ENCODE data around the gene FH.

FH gene

DNA sequence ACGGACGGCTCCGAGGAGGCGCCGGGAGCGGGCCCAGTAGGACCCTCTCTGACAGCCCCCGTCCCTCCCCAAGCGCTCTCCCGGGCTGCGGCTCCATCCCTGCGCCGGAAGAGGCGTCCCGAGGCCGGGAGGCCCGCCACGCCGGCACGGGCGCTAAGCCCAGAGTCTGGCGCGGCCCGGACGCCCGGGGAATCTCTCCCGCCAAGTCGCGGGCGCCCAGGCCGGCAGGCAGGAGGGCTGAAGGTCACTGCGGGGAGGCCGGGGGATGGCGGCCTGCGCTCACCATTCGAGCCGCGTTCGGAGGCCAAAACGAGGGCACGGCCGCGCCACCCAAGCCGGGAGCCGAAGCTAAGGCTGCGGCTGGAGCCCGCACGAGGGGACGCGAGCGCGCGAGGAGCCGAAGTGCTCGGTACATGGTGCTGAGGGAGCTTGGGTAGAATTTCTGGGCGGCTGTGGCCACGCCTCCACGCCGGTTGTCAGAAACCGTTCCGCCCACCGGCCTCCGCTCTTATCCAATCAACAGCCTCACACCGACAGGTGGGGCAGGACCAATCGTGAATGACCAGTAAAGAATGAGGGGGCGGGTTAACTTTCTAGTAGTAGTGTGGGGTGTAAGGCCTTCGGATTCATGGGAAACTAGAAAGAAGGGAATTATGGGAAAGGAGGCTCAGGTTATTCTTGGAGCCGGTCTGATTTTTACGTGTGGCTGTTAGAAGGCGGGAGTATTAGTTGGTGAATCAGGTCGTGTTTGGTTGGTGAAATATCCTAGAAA, at the start of gene FH:
FH (minus strand) TSS at position 448 of the 772 bp plus-strand sequence; CDS start at position 415, 33 bp downstream.
- peak; percentile 98 for TF ChIP-seq POLR2A (IDR thresholded peaks at IDR 0.05; ENCODE audit: low read depth, low read length)
- FAIRE-seq (peak; percentile 96), DNase-seq (ENCODE audit: insufficient read length, low spot score) (peak; percentile 65)

DNA sequence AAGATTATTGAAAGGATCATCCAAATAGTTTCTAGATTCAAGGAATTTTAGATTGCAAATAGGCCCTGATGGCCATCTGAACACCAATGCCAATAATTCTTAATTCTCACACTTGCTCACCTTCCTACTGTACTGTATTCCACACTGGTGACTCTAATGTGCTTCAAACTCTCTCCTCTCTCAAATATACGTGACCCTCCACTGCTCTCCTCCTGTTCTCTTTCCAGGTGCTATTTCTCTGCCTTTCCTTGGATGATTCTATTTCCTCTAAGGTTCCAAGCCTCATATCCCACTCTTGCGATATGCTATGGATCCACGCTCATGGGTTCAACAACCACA, 41.3 kb upstream of the FH start:
- TF ChIP-seq POLR2A (IDR thresholded peaks at IDR 0.05; ENCODE audit: low read depth, low read length), result no peak
- no peak for DNase-seq (ENCODE audit: insufficient read length, low spot score)
- no peak for FAIRE-seq

DNA sequence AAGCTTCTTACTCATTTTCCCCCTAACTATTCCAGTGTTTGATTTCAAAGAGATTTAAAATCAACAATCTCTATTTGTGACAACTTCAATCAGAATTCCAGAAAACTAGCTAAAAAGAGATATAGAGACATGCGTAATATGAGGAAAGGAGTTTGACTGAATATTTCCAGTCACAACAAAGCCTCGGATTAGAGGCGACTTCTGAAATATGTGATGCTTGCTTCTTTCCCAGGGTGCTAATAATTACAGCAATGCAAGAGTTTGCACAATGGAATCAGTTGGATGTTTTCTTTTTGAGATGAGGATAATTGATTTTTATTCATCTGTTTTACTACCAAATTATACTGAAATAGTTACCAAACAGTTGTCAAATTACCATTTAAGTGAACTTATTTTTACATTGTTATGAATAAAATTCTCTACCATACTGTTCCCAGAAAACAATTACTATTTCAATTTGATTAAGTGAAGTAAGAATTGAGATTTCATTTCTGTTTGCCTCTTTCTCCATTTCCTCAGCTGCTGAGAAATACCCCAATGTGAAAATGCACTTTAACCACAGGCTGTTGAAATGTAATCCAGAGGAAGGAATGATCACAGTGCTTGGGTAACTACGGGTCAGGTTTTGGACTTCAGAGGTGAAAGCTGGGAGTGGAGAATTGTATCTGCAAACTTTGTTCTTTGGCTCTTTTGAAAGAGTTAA, 40.7 kb upstream of the FH start:
- DNase-seq (ENCODE audit: insufficient read length, low spot score), result no peak
- FAIRE-seq, result no peak
- TF ChIP-seq POLR2A (IDR thresholded peaks at IDR 0.05; ENCODE audit: low read depth, low read length), result no peak

DNA sequence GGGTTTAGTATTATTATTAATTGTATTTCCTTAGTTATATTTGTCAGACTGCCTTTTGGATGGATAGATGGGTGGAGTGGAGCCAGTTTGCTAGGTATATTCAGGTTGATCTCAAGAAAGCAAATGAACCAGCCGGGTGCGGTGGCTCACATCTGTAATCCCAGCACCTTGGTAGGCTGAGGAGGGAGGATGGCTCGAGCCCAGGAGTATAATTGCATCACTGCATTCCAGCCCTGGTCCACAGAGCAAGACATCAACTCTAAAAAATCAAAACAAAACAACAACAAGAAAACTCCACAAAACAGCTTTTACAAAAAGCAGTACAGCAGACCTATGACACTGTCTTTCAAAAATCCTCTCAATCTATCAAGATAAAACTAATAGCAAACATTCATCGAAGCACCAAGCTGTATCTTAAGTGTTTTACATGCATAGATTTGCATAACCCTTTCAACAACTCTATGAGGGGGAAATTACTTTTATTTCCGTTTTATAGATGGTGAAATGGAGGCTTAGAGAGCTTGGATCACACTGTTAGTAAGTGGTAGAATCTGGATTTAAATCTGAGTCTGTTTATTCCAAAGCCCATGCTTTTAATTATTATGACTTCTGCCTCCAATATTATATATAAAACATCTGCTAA, 38.1 kb upstream of the FH start:
- TF ChIP-seq POLR2A (IDR thresholded peaks at IDR 0.05; ENCODE audit: low read depth, low read length), result no peak
- FAIRE-seq (no peak), DNase-seq (ENCODE audit: insufficient read length, low spot score) (no peak)

DNA sequence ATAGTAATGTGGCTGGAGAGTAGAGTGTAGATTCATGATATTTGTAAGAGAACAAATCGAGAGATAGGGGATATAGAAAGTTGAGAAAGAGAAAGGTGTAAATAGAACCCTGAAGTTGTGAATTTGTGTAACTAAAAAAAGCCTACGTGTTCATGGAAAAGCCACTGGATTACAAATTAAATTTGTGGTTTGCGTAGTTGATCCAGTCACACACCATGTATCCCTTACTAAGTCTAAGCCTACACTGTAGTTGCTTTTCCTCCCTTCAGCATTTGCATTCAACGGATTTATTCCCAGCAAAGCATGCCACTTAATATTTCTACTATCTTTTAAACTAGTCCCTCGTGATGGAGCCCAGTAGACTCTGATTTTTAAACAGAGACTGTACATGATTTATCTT, 37.5 kb upstream of the FH start:
- no peak for FAIRE-seq
- no peak for TF ChIP-seq POLR2A (IDR thresholded peaks at IDR 0.05; ENCODE audit: low read depth, low read length)
- DNase-seq (ENCODE audit: insufficient read length, low spot score), result no peak

DNA sequence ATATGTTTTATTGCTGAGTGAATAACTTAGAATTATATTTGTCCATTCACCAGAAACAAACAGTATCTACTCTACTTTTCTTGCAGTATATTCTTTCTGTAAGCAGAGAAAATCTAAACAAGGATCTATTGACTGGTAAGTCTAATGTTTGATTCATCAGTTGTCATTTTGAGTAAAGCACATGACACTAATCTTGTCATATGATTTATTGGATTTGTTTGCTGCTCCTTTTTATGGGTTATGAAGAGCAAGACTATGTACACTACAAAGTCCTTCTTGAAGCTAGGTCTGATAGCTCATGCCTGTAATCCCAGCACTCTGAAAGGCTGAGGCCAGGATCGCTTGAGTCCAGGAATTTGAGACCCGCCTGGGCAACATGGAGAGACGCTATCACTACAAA, 36.0 kb upstream of the FH start:
- no peak for TF ChIP-seq POLR2A (IDR thresholded peaks at IDR 0.05; ENCODE audit: low read depth, low read length)
- FAIRE-seq, result no peak
- DNase-seq (ENCODE audit: insufficient read length, low spot score), result no peak

DNA sequence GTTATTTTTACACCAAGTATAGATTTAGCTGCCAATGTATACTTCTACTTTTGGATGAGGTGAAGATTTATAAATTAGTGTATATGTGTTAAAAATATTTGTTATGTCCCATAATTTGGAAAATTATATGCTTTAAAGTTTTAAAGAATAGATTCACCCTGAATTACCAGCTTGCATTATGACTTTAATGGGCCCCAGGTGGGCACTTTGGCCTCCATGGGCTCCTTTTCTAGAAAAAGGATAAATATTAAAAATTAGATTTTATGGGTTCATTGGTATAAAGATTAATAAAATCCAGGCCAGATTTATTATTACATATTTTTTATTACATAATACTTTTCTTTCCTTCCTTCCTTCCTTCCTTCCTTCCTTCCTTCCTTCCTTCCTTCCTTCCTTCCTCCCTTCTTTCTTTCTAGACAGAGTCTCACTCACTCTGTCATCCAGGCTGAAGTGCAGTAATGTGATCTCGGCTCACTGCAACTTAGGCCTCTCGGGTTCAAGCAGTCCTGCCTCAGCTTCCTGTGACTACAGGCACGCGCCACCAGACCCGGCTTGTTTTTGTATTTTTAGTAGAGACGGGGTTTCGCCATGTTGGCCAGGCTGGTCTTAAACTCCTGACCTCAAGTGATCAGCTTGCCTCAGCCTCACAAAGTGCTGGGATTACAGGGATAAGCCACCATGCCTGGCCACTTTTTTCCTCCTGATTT, 34.5 kb upstream of the FH start:
- no peak for TF ChIP-seq POLR2A (IDR thresholded peaks at IDR 0.05; ENCODE audit: low read depth, low read length)
- no peak for DNase-seq (ENCODE audit: insufficient read length, low spot score)
- FAIRE-seq, result no peak

DNA sequence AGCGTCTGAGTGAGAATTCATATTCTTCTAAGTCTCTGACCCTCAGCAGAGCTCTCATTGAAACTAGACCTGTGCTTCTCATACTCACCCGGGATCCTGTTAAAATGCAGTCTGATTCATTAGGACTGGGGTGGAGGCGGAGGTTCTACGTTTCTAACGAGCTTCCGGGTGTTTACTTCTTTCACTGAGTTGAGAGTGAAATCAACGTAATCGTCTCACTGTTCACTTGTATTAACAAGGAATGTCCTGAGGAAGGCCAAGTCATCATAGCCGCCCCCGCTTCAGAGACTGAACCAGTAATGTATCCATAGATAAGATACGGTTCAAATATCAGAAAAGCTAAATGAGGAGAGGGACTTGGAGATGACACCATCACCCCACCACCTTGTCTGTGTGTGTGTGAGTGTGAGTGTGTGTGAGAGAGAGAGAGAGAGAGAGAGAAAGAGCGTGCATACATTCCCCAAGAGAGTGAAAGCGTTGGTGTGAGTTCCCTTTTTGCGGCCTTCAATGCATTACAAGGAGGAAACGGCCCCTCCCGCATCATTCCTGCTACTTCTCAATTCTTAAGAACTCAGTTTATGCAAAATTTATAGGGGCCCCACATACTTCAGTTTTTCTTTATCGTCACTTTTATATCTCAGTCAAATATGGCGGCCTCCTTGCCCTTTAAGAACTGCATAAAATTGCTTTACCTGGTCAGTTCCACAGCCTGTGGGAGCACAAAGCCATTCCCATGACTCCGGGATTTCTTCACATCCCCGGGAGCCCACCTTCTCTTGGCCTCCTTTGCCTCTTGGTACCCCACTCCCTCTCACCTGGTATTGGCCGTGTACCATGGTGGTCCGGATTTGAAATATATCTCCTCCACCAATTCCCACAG, 32.4 kb upstream of the FH start:
- no peak for FAIRE-seq
- TF ChIP-seq POLR2A (IDR thresholded peaks at IDR 0.05; ENCODE audit: low read depth, low read length), result no peak
- no peak for DNase-seq (ENCODE audit: insufficient read length, low spot score)

DNA sequence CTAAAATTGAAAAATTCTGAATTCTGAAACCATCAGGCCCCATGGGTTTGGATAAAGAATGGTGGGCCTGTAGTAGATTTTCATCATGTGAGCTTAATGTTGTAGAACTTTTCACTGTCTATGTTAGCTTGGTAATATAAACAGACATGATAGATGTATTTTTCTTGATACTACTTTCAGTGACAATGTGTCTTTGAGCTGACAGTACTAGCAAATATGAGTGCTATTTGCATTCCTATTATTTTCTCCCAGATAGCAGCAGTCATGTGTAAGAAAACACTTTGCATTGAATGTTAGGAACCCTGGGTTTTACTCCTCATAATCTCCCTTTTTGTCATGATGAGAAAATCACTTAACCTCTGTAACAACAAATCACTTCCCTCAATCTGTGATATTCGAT, 30.8 kb upstream of the FH start:
- no peak for TF ChIP-seq POLR2A (IDR thresholded peaks at IDR 0.05; ENCODE audit: low read depth, low read length)
- FAIRE-seq, result no peak
- no peak for DNase-seq (ENCODE audit: insufficient read length, low spot score)

DNA sequence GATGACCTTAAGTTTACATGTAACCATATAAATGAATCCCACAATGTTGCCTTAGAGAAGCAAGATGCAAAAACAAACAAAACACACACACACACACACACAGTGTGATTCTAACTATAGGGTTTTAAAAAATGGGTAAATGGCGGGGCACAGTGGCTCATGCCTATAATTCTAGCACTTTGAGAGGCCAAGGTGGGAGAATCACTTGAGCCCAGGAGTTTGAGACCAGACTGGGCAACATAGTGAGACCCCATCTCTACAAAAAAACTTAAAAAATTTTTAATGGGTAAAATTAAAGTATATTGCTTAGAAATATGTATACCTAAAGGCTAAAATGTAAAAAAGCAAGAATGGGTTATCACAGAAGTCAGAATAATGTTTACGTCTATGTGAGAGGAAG, 28.5 kb upstream of the FH start:
- no peak for FAIRE-seq
- DNase-seq (ENCODE audit: insufficient read length, low spot score), result no peak
- TF ChIP-seq POLR2A (IDR thresholded peaks at IDR 0.05; ENCODE audit: low read depth, low read length), result no peak

DNA sequence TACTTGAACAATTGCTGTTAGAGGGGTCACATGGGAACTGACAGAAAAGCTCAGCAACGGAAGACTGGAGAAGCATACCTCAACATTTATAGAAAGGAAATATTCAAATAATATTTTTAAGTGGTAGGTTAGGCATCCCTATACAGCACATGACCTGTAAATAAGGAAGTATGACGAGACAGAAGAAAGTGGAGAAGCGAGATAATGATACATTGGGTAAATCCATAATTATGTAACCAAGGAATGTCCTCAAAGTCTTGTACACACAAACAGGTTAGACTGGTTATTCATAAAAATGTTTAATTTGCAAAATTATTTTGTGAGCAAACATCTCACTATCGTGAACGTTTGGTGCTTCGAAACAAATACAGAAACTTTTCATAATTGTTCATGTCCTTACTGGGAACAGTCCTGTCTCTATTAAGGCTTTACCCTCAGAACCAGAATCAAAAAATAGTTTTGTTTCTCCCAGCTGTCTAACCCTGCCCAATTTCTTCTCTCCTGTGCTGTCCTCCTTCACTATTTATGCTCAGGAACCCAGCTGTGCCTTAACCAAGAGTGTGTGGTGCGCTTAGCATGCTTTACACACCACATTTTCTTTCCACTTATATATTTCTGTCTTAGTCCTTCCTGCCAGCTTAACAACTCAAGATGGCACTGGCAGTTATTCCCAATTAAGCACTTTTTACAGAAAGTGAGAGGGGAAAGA, 22.8 kb upstream of the FH start:
- TF ChIP-seq POLR2A (IDR thresholded peaks at IDR 0.05; ENCODE audit: low read depth, low read length), result no peak
- FAIRE-seq (no peak), DNase-seq (ENCODE audit: insufficient read length, low spot score) (no peak)

DNA sequence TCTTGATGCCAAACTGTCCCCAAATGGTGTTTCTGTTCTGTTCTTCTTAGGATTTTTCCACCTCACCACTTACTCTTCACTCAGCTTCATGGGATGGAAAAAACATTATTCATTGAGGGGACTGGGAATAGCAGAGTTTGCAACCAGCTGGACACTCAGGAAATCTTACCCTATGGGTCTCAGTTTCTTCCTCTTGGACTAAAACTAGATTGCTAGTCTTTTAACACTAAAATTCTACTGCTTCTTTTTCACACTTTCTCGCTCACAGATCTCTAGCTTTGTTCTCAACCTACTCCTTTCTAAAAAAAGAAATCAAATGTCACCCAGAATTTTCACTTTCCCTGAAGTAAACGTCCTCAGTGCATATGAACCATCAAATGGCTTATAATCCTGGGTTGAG, 17.4 kb upstream of the FH start:
- no peak for TF ChIP-seq POLR2A (IDR thresholded peaks at IDR 0.05; ENCODE audit: low read depth, low read length)
- FAIRE-seq (no peak), DNase-seq (ENCODE audit: insufficient read length, low spot score) (no peak)

DNA sequence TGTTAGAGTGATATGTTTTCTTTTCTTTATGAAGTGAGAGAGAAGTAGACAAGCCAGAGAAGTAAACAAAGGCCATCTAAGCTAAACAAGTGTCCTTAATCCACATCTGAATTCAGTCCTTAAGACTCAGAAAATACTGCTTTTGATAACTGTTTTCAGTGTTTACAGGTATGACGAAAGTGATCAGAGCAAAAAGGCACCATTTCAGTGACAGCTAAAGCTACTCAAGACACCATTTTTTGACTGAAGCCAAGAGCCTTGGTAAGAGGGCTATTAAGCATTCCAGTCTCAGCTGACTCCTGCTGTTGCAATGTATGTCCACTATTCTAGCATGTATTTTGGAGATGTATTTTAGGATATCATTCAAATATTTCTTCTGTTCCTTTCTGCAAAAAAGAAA, 16.7 kb upstream of the FH start:
- FAIRE-seq, result no peak
- no peak for TF ChIP-seq POLR2A (IDR thresholded peaks at IDR 0.05; ENCODE audit: low read depth, low read length)

More for the DNA sequence above, 16.7 kb upstream of the FH start:
- no peak for DNase-seq (ENCODE audit: insufficient read length, low spot score)

Data from H54 (cell line).